Anterior cingulate cortex (tissue), 58 donors: Measurements from ENCODE around the gene LDB3.

Source experiments
- DNase-seq, 58 donors: peaks; one replicate each; lab custom pipeline; 2025; lab: John Stamatoyannopoulos, UW

The LDB3 gene

GRCh38 chr10:86649471-86650150 is 18.7 kb upstream of the LDB3 start:
- DNase-seq = no peak

- no peak for DNase-seq
Observed at GRCh38 chr10:86650151-86650550, 18.2 kb upstream of the LDB3 start.

- DNase-seq = no peak
Observed at GRCh38 chr10:86651021-86651471, 17.3 kb upstream of the LDB3 start.

- DNase-seq = no peak
Observed at GRCh38 chr10:86651631-86652331, 16.5 kb upstream of the LDB3 start.

GRCh38 chr10:86652361-86653202 is 15.7 kb upstream of the LDB3 start:
- DNase-seq = no peak

DNA sequence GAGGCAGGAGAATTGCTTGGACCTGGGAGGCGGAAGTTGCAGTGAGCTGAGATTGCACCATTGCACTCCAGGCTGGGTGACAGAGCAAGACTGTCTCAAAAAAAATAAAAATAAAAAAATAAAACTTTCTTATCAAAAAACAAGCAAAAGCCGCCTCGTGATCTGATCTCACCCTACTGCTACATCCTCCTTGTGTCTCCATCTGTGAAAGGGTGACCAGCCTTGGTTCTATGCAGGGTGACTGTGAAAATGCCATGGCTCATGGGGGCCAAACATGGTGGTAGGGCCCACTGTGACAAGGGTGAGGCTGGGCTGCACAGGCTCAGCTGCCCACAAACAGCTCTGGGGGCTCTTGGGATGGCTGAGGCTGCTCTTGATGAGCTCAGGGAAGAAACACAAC is 14.9 kb upstream of the LDB3 start:
- no peak for DNase-seq

DNA sequence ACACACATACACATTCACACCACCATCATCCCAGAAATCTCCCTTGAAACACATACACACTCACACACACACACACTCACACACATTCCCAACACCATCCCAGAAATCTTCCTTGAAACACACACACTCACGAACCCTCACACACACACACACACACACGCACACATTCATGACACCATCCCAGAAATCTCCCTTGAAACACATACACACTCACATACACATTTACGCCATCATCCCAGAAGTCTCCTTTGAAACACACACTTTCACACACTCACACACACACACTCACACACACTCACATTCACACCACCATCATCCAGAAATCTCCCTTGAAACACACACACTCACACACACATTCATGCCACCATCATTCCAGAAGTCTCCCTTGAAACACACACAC is 14.3 kb upstream of the LDB3 start:
- no peak for DNase-seq

GRCh38 chr10:86654411-86655172 is 13.7 kb upstream of the LDB3 start, which contains the start of gene OPN4:
TSS of gene OPN4 (plus strand) at chr10:86654547. CDS start at chr10:86654784, 237 bp downstream.
- peak in 2 of 58 donors; percentile 22 to 29 for DNase-seq

GRCh38 chr10:86655173-86655540 is 13.2 kb upstream of the LDB3 start:
- no peak for DNase-seq

- no peak for DNase-seq
Observed at GRCh38 chr10:86655596-86655995, 12.7 kb upstream of the LDB3 start.

DNA sequence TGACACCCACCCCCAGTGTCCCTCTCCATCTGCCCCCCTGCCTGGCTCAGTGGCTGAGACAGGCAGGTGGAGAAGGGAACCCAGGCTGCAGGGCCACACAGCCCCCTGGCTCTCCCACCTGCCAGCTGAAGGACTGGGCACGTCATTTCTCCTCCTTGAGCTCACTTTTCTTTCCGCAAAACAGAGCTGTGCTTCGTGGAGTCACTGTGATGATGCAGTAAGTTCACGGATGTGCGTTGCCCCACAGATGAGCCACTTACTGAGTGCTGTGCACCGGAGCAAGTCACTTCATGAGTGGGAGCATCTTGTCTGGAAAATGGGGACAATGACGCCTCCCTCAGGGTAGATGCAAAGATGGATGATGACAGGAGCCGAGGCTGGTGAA is 11.3 kb upstream of the LDB3 start:
- no peak for DNase-seq

DNA sequence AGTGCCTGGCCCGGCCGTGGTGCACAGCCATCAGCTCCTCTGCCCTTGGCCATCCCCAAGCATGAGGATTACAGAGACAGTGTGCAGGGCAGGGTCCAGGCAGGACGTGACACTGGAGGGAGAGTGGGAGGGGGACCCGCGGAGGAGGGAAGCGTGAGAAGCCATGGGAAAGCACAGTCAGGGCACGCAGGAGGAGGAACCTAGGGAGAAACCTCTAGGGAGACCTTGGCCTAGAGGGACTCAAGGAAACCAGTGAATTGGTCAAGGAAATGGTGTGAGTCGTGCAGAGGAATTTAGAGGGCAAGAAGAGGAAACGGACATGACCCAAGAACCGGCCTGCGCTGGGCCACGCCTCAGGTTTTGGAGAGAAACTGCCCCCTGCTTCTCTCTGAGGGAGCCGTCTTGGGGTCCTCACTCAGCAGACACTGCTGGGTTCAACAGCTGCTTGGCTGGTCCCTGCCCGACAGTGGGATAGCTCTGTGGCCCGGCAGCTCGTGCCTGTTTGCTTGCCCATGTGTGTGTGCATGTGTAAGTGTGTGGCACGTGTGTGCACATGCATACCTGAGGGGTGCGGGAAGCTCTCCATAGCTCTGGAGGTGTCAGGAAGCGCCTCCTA is 10.8 kb upstream of the LDB3 start:
- DNase-seq = no peak

GRCh38 chr10:86658261-86658741 is 10.0 kb upstream of the LDB3 start:
- no peak for DNase-seq

DNA sequence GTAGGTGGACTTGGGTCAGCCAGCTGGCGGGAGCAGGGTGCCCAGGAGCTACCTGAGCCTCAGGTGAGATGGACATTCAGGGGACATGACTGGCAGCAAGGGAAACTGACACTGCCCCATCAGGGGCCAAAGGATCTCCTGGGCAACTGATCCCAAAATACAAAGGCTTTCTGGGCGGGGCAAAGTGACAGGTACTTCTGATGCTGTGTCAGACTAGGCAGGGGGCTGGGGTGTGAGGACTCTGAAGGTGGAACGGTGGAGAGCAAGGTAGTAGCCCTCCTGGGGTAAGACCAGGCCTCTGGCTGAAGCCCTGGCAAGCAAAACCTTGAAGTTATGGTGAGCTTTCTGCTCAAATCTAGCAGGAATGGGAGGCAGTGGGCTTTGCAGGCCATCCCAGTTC is 9.6 kb upstream of the LDB3 start:
- DNase-seq = no peak

GRCh38 chr10:86659161-86659691 is 9.1 kb upstream of the LDB3 start:
- DNase-seq = no peak

DNA sequence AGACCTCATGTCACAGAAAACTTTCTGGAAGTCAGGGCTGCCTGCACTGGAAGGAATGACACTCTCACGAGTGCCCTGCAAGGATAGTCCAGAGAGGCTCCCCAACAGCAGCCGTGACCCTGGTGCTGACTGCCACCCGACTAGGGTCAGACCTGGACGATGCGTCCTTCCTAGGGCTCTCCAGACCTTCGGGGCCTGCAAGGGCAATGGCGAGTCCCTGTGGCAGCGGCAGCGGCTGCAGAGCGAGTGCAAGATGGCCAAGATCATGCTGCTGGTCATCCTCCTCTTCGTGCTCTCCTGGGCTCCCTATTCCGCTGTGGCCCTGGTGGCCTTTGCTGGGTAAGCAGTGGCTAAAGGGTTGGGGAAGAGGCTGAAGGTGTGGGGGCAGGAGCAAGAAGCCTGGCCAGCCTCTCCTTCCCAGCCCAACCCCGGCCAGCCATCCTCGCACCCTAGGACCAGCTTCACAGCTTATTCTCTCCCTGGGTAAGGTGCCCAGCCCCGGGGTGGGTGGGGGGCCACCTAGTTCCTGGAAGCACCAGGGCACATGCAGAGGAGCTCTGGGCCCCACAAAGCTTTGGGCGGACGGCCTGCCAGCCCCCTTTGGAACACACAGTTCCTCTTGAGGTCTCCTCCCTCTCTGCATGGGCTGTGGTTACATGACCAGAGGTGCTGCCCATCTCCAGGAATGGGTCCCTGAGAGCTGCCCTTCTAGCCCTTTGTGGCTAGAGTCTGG is 8.4 kb upstream of the LDB3 start:
- DNase-seq = no peak

DNA sequence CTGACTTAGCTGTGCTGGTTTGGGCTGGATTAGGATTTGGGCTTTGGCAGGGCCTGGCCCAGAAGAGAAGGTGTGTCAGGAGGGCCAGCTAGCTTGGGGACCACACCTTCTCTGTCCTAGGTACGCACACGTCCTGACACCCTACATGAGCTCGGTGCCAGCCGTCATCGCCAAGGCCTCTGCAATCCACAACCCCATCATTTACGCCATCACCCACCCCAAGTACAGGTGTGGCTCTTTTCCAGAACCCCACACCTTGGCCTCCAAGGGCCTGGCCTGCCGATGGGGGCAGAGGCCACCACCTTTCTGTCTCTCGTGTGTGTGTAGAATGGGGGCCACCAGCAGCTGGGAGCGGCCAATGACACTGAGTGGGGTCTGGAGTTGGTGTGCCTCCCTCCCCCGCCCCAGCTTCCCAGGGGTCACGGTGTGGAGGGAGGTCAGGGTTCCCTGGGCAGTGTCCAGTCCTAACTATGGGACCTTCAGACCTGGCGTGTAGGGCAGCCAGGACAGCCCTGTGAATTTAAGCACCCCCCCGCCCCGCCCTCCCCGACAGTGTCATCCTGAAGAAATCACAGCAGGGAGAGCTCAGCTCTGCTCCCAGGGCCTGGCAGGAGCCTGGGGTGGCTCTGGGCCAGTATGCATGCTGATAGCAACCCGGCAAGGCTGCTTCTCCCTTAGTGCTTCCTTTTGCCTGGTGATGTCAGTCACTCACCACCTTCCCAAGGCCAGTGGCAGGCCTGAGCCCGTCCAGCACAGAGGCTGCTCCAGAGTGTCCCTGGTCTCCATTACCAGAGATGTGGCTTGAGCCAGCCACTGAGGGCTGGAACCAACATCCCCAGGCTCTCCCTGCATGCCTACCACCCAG is 6.9 kb upstream of the LDB3 start:
- no peak for DNase-seq
